Measurements from ENCODE around the gene MPG.

The MPG gene

DNA sequence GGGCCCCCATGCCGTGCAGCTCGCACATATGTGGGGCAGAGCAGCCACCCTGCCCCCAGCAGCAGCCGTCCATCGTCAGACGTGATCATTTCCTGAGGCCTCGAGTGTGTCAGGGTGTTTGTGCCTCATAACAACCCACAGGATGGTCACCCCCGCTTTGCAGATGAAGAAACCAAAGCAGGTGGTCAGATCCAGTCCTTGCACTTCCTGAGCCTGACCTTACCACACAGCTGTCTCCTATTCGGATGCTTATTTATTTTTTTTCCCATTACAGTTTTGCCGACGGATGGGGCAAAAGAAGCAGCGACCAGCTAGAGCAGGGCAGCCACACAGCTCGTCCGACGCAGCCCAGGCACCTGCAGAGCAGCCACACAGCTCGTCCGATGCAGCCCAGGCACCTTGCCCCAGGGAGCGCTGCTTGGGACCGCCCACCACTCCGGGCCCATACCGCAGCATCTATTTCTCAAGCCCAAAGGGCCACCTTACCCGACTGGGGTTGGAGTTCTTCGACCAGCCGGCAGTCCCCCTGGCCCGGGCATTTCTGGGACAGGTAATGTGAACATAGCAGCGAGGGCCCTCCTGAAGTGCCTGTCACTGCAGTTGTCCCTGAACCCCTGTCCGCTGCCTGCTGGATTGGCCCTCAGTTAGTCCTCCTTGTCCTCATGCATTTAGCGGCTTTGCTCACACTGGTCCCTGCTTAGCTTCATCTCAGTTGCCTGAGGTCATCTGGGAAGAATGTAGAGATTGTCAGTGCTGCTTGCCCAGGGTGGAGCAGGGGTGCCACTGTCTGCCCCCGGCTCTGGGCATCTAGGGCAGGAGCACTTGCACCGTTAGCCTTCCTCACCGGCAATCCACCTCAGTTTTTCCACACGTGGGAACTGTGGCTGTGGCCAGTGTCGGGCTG, 1.4 kb downstream of the MPG start:
- Histone ChIP-seq H3K4me1 (ENCODE audit: control insufficient read depth in 1 of 2, insufficient read depth in 1 of 2, low read depth in 1 of 2, low read length in 1 of 2) (peaks cover 33 to 34% of the 10 kb centered on the region in 2 experiments), H3K27ac (peak overlapping the region; percentile 74), H3K4me3 (ENCODE audit: low read depth in 1 of 2, low read length in 1 of 2) (peak overlapping the region; percentile 89 to 99)

DNA sequence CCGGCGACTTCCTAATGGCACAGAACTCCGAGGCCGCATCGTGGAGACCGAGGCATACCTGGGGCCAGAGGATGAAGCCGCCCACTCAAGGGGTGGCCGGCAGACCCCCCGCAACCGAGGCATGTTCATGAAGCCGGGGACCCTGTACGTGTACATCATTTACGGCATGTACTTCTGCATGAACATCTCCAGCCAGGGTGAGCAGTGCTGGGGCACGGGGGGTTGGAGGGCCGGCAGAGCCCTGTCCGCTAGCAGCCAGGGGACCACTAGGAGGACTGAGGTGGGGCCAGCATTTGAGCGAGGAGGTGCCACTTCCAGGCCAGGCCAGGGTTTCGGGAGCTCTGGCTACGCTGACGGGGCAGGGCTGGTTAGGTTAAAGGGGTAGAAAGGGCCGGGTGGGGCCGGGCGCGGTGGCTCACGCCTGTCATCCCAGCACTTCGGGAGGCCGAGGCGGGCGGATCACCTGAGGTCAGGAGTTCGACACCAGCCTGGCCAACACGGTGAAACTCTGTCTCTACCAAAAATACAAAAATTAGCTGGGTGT, 5.1 kb downstream of the MPG start:
- Histone ChIP-seq H3K27ac (no peak overlapping the region), H3K36me3 (peaks cover 54% of the 10 kb centered on the region), H3K4me3 (ENCODE audit: low read depth in 1 of 2, low read length in 1 of 2) (no peak overlapping the region), H3K27me3 (no peaks in the 10 kb centered on the region), H3K9me3 (no peaks in the 10 kb centered on the region), H3K4me1 (ENCODE audit: control insufficient read depth in 1 of 2, insufficient read depth in 1 of 2, low read depth in 1 of 2, low read length in 1 of 2) (peaks cover 22 to 23% of the 10 kb centered on the region in 2 experiments)
- TF ChIP-seq, protein P1, sequence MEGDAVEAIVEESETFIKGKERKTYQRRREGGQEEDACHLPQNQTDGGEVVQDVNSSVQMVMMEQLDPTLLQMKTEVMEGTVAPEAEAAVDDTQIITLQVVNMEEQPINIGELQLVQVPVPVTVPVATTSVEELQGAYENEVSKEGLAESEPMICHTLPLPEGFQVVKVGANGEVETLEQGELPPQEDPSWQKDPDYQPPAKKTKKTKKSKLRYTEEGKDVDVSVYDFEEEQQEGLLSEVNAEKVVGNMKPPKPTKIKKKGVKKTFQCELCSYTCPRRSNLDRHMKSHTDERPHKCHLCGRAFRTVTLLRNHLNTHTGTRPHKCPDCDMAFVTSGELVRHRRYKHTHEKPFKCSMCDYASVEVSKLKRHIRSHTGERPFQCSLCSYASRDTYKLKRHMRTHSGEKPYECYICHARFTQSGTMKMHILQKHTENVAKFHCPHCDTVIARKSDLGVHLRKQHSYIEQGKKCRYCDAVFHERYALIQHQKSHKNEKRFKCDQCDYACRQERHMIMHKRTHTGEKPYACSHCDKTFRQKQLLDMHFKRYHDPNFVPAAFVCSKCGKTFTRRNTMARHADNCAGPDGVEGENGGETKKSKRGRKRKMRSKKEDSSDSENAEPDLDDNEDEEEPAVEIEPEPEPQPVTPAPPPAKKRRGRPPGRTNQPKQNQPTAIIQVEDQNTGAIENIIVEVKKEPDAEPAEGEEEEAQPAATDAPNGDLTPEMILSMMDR (IDR thresholded peaks at IDR 0.05): no peak

More for the DNA sequence above, 1.4 kb downstream of the MPG start:
- Histone ChIP-seq H3K9me3 (no peaks in the 10 kb centered on the region), H3K36me3 (peaks cover 25% of the 10 kb centered on the region), H3K27me3 (peaks cover 32% of the 10 kb centered on the region)
- TF ChIP-seq, protein P1 (IDR thresholded peaks at IDR 0.05): no peak

DNA sequence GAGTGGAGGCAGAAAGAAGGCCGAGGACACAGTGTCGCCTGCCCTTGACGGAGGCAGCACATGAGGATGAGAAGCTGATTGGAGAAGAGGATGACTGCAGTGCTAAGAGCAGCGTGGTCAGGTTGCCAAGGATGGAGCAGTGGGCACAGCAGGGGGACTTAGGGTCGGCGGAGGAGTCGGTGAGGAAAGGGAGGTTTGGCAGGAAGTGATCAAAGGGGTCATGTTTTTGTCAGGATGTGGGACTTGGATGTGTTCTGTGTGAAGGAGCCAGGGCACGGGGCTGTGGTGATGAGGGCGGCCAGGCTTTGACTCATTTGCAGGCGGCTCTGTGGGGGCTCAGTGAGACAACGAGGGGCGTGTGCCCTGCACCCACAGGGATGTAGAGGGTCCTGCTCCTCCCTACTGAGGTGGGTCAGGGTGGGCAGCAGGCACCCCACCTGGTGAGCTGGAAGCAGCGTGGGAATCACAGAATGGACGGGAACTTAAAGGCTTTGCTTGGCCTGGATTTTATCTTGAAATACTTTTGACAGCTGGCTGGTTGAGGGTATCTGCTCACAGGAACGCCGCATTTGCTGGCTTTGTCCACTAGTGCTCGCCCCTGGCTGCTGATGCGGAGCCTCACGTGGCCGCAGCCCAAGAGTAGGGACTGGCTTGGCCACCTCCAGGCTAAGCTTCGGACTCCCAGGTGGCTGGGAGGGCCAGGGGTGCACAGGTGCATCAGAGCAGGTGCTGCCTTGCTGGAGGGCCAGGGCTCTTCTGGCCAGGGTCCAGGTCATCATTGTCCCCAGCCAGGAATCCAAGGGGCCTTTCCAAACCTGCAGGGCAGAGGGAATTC, 6.0 kb downstream of the MPG start:
- H3K27ac ChIP-seq: no peak overlapping the region
- no peak overlapping the region for H3K4me3 ChIP-seq (ENCODE audit: low read depth in 1 of 2, low read length in 1 of 2)
- H3K9me3 ChIP-seq: no peaks in the 10 kb centered on the region
- H3K36me3 ChIP-seq: peaks cover 60% of the 10 kb centered on the region
- TF ChIP-seq, protein P1 (IDR thresholded peaks at IDR 0.05): no peak
- no peaks in the 10 kb centered on the region for H3K27me3 ChIP-seq
- H3K4me1 ChIP-seq (ENCODE audit: control insufficient read depth in 1 of 2, insufficient read depth in 1 of 2, low read depth in 1 of 2, low read length in 1 of 2): peaks cover 17% of the 10 kb centered on the region in 2 experiments

DNA sequence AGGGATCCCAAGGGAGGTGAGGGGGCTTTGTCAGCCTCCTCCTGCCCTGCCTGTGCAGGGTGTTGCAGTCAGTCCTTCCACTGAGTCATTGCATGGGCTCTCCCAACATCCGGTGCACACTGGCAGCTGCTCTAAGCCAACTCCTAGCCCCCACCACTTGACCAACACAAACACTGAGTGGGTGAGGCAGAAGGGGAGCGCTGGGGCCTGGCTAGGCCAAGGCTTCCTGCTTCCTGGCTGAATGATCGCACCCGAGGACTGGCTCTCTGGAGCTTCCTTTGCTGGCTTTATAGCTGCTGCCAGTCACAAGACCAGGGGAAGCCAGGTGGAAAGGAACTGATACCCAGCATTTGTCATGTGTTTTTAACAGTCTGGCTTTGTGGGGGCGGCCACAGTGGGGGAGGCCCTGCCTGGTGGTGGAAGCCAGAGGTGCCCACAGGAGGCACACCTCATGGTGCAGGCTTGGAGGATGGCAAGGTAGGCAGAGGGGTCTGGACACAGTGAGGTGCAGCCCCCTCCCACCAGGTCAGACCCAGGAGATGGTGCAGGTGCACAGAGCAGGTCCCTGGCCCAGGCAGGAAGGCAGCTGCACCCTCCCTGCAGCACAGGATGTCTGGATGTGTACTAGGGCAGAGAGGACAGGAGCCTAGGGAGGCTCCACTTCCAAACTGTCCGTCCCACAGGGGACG, 6.8 kb downstream of the MPG start:
- Histone ChIP-seq H3K4me1 (ENCODE audit: control insufficient read depth in 1 of 2, insufficient read depth in 1 of 2, low read depth in 1 of 2, low read length in 1 of 2) (peaks cover 8 to 9% of the 10 kb centered on the region in 2 experiments), H3K9me3 (no peaks in the 10 kb centered on the region), H3K36me3 (peaks cover 65% of the 10 kb centered on the region), H3K27me3 (no peaks in the 10 kb centered on the region), H3K27ac (no peak overlapping the region), H3K4me3 (ENCODE audit: low read depth in 1 of 2, low read length in 1 of 2) (no peak overlapping the region)
- TF ChIP-seq, protein P1 (IDR thresholded peaks at IDR 0.05): no peak

DNA sequence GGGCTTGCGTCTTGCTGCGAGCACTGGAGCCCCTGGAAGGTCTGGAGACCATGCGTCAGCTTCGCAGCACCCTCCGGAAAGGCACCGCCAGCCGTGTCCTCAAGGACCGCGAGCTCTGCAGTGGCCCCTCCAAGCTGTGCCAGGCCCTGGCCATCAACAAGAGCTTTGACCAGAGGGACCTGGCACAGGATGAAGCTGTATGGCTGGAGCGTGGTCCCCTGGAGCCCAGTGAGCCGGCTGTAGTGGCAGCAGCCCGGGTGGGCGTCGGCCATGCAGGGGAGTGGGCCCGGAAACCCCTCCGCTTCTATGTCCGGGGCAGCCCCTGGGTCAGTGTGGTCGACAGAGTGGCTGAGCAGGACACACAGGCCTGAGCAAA, 7.4 kb downstream of the MPG start:
- Histone ChIP-seq H3K27me3 (no peaks in the 10 kb centered on the region), H3K9me3 (no peaks in the 10 kb centered on the region), H3K27ac (no peak overlapping the region), H3K4me3 (ENCODE audit: low read depth in 1 of 2, low read length in 1 of 2) (no peak overlapping the region), H3K4me1 (ENCODE audit: control insufficient read depth in 1 of 2, insufficient read depth in 1 of 2, low read depth in 1 of 2, low read length in 1 of 2) (peaks cover 8 to 9% of the 10 kb centered on the region in 2 experiments), H3K36me3 (peaks cover 66% of the 10 kb centered on the region)
- TF ChIP-seq, protein P1 (IDR thresholded peaks at IDR 0.05): no peak

Data from neutrophil (primary cell).